NCI-H1930 (cell line): Measurements from ENCODE around the gene UBR4.

Experiments
- DNase-seq, 2 experiments: peaks; one replicate each; lab custom pipeline; 2025; lab: John Stamatoyannopoulos, UW

The UBR4 gene

DNA sequence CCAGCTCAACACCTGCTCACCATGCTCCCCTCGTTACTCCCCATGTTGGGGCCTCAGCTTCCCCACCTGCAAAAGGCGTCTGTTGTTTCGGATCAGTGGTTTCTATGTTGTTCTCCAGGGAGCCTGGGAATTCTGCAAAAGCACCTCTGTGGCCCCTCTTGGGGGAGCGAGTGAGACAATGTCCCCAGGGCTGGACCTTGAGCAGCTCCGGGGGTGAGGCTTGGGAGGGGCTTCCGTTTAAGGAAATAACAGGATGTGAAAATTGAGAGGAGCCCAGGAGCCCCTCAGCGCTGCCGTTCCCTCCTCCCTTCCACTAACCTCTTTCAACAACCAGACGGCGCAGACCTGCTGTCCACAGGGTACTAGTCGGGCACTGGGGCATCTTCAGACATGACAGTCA, 155.1 kb downstream of the UBR4 start:
- no peak for DNase-seq

- DNase-seq, result no peak
Observed at GRCh38 chr1:19054216-19054615, 155.8 kb downstream of the UBR4 start.

DNA sequence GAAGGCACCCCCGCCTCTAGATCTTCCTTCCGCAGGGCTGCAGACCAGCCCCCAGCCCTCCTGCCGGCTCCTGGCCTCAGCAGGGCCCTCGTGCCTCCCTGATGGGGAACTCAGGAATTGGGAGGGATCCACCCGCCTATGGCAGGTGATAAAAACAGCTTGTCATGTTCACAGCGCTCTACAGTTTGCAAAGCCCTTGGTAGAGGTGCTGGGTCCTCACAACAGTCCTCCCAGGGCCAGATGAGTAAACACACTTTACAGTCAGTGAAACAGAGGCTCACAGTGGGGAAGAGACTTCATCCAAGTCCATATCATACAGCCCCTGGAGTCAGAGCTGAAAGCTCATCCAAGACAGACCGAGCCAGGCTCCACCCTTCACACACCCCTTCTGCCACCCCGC, 156.6 kb downstream of the UBR4 start:
- no peak for DNase-seq

DNA sequence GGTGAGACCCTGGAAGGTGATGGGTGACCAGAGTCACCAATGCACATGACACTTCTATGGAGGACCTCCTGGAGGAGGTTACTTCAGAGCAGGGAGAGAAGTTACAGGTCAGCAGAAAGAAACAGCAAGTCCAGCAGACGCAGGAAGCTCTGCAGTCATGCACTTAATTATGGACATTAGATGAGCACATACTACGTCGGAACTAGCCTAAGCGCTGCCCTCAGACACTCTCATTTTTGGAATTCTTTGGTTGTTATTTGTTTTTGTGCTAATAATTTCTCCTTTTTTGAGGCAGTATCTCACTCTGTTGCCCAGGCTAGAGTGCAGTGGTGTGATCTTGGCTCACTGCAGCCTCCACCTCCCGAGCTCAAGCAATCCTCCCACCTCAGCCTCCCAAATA, 160.3 kb downstream of the UBR4 start:
- DNase-seq, result no peak

GRCh38 chr1:19049128-19049768, 160.8 kb downstream of the UBR4 start:
- no peak for DNase-seq

DNA sequence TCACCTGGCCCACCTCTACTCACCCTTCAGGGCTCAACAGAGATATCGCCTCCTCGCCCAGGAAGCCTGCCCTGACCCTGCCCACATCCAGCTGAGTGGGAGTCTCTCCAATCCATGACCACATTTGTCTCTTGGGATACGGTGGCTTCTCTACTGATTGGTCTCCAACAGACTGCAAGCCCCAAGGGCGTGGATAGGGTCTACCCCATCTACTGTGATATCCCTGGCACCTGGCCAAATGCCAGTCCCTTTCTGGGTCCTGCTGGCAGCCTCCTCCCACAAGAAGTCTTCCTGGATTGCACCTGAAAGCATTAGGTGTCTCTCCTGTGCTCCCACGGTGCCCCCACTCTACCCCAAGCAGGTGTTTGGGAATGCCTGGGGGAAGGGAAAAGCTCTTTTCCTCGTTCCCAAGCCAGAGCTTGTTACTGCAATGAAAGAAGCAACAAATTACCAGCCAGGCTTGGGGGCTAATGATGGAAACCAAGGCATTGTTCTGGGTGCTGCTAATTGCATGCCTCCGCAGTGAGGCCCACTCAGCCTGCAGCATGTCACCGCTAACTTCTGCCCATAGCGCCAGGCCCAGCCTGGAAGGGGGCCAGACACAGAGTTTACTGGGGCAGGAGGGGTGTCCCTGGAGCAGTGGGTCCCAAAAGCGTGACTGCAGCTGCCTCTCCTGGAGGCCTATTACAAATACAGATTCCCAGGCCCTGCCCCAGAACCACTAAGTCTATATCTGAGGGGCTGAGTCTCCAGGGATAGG, 162.9 kb downstream of the UBR4 start:
- DNase-seq, result no peak

GRCh38 chr1:19045898-19046880, 163.9 kb downstream of the UBR4 start:
- no peak for DNase-seq

DNA sequence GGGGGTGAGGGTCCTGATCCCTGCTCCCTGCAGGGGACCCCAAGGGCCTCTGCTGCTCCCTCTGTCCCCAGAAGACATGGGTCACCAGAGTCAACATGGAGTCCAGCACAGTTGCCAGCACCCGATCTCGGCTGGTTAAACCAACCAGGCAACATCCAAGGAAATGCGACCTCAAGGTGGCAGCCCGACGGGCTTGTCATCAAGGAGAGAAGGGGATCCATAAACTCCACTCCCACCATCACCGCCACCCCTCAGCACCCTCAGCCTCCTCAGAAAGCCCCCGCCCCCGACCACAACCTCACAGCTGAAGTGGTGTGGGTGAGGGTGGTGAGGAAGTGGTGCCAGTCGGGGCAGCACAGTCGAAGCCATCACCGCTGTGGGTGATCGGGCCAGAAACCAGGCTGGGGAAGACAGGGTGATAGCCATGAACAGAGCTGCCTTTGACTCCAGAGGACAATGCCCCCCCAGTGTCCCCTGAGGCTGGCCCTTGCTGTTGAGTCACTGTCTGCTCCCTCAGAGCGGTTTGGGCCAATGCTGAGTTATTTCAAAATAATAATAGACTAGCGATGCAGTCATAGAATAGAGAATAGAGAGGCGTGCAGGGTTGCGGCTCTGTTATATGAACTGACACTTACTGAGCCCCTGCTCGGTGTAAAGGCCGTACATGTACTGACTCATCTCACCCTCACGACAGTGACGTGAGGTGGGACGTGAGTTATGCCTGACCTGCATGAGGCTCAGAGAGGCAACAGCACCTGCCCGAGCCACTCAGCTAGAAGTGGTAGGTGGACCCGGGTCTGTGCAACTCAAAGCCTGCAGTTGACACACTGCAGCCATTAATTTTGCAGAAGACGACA, 164.9 kb downstream of the UBR4 start:
- DNase-seq, result no peak

- no peak for DNase-seq
Observed at GRCh38 chr1:19044471-19044870, 165.6 kb downstream of the UBR4 start.

- DNase-seq, result no peak
Observed at GRCh38 chr1:19043579-19044443, 166.3 kb downstream of the UBR4 start.

GRCh38 chr1:19042675-19043578, 167.1 kb downstream of the UBR4 start:
- DNase-seq, result no peak

GRCh38 chr1:19040010-19040680, 169.9 kb downstream of the UBR4 start:
- DNase-seq, result no peak

- DNase-seq, result no peak
Observed at GRCh38 chr1:19038732-19039131, 171.3 kb downstream of the UBR4 start.

- DNase-seq, result no peak
Observed at GRCh38 chr1:19038096-19038495, 172.0 kb downstream of the UBR4 start.

- no peak for DNase-seq
Observed at GRCh38 chr1:19037659-19038058, 172.4 kb downstream of the UBR4 start.

- DNase-seq, result no peak
Observed at GRCh38 chr1:19036813-19037605, 173.1 kb downstream of the UBR4 start.

DNA sequence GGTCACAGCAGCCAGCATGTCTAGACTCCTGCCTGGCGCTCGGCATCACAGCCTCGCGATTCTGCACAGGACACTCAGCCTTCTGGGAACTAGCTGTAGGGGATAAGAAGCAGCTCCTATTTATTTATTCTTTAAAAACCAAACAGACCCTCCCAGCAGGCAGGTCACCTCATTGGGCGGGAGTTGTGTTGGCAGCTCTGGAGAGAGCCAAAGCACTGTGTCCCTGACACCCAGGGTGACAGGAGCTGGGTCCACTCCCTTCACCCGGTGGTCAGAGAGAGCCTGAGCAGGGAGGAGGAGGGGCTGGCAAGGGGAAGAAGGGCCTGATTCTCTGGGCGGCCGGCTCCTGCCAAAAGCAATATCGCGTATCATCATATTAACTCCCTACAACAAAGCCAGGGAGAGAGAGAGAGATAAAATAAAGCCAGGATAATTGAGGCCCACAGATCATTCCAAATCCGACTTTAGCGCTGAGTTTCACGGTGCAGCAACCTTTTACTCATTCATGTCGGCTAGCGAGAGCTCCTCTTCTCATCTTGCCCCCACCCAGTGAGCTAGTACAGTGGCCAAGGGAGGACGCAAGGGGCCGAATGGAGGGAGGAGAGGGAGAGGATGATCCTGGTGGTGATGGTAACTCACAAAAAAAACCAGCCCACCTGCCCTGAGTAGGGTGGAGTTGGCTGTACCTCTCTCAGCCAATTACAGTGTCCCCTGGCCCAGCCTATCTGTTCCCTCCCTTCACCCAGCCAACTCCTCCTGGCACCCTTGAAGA, 173.8 kb downstream of the UBR4 start:
- no peak for DNase-seq
